SW480 (cell line): ENCODE data around the gene LRRC27.
"Not testable (repeated sequence)": the region's sequence is repeated elsewhere in the genome, so short reads cannot be mapped to it uniquely, and the experiment has no call there.

Experiments used
- DNase-seq: peaks from one replicate; pipeline ENCODE4 v3.0.0-alpha.2; 2016; ENCODE audit warnings: low spot score

LRRC27 gene

DNA sequence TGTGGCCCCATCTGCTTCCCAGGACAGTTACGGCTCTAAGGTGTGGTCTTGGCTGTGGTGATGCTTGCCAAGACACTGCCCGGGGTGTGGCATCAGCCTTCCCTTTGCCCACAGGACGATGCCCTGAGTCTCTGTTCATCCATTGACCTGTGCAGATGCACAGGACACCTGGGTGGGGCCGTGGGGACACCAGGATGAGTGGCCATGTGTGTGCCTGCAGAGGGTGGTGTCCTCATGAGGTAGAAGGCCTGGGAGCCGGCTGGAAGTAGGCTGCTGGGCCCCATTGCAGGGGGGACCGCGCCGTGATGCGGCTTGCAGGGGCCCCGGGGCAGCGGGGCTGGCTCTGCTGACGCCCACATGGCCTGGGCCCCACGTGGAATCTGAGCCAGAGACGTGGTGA is 42.6 kb downstream of the LRRC27 start:
- no peak for DNase-seq

DNA sequence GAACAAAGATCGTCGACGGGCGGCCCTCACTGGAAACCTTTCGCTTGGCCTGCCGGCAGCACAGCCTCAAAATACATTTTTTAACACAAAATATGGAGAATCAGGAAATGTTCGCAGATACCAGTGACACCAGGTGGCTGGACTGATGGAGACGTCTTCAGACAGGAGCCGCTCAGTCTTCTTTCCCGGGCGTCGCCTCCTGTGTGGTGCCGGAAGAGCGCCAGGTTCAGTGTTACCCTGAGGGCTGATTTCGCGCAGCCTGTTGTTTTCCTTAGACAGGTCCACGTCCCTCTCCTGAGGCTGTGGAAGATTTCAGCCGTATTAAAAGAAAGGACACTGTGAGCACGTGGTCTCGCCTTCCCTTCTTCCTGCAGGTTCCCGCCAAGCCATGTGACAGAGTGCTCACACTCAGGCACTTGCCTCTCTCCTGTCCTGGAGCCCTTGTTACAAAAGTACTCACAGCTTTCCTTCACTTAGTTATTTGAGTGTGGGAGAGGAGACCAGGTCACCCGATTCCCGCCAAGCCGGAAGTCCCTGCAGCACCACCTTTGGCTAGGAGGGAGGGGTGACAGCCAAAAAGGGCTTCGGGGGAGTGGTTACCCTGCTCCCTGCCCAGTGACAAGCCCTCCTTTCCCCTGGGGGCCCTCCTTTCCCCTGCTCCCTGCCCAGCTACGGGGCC is 43.3 kb downstream of the LRRC27 start:
- DNase-seq = no peak

DNA sequence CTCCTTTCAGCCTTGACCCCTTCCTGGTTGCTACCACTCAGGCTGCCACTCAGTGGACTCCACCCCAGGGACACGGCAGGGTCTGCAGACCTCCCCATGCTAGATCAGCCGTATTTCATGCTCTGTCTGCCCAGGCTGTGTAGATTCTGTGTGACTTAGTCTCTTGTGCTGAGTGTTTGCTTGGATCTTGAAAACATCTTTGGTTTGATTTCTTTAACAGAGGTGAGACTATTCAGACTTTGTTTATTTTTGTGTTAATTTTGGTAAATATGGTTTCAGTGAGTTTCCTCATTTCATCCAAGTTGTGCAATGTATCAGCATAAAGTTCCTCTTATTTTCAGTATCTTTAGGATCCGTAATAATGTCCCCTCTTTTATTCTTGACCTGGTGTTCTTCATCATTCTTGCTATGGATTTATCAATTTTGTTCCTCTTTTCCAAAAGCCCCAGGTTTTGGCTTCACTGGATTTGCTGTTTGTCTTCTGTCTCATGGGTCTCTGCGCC is 43.9 kb downstream of the LRRC27 start:
- no peak for DNase-seq

DNA sequence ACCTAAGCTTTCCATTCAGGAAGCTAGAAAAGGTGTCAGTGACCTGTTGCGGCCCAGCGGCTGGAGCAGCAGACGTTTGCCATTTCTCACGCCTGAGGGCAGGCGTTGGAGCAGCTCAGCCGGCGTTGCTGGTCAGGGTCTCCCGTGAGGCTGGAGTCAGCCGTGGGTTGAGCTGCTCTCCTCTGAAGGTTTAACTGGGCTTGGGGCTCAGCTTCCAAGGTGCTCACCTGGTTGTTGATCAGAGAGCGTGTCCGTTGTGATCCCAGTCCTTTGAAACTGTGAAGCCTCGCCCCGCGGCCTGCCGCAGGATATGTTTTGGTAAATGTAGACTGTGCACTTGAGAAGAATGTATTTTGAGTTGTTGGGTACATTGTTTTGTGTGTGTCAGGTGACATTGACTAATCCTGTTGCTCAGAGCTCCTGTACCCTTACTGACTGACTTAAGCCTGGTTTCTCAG is 44.4 kb downstream of the LRRC27 start:
- no peak for DNase-seq

DNA sequence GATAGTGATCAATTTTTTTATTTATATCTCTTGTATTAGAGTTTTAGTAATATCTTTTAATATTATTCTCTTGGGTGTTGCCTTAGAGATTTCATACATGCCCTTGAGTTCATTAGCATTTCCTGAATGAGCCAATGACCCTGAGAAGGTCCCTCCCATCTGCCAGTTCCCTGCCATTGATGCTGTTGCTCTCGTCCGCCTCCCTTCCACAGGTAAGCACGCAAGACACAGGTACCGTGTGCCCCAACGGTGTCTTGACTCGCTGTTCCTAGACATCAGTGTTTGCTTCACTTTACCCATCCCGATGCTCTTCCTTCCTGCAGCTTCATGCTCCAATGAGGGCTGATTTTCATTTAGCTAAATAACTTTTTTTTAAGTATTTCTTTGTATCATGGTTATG is 45.3 kb downstream of the LRRC27 start:
- no peak for DNase-seq

DNA sequence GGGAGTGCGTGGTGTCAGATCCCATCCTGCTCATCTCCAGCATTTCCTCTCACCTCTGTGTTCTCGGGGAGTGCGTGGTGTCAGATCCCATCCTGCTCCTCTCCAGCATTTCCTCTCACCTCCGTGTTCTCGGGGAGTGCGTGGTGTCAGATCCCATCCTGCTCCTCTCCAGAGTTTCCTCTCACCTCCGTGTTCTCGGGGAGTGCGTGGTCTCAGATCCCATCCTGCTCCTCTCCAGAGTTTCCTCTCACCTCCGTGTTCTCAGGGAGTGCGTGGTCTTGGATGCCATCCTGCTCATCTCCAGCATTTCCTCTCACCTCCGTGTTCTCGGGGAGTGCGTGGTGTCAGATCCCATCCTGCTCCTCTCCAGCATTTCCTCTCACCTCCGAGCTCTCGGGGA is 47.0 kb downstream of the LRRC27 start:
- not testable (repeated sequence) for DNase-seq

DNA sequence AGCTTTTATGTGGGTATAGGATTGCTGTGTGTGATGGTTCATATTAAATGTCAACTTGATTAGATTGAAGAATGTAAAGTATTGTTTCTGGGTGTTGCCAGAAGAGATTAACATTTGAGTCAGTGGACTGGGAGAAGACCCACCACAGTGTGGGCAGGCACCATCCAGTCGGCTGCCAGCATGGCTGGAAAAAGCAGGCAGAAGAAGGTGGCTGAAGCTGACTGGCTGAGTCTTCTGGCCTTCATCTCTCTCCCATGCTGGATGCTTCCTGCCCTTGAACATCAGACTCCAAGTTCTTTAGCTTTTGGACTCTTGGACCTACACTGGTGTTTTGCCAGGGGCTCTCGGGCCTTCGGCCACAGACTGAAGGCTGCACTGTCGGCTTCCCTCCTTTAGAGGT is 49.0 kb downstream of the LRRC27 start:
- not testable (repeated sequence) for DNase-seq

DNA sequence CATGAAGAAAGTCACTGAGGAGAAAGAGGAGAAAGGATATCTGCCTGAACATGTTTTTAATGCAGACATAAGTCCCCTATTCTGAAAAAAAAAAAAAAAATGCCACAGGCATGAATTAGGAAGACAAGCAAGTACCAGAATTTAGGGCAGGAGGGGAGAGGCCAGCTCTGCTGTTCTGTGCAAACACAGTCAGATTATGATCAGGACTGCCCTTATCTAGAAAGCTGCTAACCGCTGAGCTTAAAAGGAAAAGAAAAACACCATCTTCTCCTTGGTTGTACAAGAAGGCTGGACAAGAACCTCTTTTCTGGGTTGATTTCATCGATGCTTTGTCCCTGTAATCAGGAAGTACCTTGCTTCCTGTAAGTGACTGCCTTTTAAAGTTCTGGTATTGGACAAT is 49.7 kb downstream of the LRRC27 start:
- DNase-seq = no peak

DNA sequence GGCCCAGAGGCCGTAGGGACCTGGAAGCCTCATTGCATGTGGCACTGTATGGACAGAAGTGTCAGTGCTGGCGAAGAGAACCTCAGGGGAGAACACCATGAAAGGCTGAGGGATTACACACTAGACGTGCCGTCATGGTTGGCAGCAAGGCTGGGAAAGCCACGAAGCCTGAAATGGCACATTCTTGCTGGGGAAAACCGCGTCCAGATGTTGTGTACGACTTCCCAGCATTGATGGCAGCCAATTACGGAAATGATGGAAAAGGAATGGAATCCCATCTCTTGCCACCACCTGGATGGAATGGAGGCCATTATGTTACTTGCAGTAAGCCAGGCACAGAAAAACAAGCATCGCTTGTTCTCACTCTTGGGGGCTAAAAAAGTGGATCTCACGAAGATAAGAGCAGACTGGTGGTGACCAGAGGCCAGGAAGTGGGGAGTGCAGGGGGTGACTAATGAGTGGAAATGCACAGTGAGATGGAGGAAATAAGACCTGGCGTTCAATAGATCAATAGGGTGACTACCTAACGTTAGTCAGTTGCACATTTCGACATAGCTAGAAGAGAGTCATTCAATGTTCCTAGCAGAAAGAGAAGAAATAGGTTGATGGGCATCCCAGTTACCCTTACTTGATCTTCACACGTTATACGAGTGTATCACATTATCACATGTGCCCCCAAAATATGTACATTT is 50.4 kb downstream of the LRRC27 start:
- DNase-seq = no peak

DNA sequence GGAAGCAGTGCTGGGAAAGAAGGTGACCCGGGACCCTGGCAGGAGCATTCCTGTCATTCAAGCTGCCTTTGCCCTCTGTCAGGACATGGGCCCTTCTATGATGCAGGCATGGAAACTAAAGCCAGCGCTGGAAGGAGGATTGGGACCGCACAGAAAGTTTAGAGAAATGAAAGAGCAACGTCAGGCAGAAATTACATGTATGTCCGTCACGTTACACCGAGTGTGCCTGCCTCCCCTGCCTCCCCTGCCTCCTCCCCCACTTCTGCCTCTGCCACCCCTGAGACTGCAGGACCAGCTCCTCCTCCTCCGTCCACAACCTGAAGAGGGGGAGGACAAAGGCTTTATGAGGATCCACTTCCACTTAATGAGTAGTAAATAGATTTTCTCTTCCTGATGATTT is 51.1 kb downstream of the LRRC27 start:
- no peak for DNase-seq

DNA sequence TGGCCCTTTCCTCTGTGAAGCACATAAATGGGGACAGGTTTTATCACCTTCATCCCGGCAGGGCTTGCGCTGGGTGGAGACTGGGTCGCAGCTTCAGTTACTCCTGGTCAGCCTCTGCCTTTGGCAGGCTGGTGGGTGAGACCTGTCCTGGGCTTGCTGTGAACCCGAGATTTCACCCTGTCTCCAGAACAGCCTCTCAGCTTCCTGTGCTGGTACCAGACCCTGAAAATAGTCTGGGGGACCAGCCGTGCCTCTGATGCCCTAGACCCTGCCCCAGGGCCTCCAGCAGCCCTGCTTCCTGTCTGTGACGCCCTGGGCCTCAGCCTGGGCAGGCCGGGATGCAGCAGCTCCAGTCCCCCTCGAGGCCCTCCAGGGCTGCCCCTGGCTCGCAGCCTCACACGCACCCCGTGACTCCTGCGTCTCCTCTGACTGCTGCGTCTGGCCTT is 51.8 kb downstream of the LRRC27 start:
- DNase-seq = no peak

DNA sequence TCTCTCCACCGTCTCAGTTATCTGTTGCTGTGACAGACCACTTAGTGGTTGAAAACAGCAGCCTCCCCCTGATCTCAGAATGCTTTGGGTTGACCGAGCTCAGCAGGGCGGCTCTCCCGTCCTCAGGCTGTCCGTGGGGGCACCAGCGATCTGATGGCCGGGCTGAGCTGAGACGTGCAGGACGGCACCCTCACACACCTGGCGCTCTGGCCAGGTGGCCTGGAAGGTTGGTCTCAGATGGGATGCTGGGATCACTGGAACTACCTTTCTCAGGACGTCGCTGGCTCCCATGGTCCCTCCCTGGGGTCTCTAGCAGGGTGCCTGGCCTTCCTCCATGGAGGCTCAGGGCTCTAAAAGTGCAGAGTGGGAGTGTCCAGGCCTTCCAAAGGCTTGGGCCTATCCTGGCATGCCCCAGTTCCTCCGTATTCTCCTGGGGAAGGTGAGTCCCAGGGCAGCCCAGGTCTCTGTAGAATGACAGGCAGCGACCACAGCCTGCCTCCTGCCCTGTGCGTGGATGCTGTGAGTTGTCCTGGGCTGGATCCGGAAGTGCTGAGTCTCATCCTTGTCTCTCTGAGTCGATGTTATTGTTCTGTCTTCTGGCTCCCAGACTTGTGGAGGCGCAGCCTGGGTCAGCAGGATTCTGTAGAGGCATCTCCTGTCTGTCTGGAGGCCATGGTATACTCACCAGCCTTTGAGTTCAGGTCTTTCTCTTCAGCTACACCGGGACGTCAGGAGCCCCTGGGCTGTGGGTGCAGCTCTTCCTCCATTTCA is 52.8 kb downstream of the LRRC27 start:
- no peak for DNase-seq

DNA sequence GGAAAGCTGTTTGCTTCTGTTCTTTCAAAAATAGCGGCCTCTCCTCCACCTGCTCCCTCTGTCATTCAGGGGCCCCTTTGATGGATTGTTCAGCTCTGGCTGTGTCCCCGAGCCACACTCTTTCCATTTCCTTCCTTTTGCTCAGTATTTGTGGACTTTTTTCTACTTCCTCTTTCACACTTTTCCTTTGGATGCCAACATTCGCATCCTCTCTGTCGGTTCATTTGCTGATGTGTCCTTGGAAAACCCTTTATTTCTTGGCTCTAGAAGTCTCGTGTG is 53.3 kb downstream of the LRRC27 start:
- DNase-seq = no peak

DNA sequence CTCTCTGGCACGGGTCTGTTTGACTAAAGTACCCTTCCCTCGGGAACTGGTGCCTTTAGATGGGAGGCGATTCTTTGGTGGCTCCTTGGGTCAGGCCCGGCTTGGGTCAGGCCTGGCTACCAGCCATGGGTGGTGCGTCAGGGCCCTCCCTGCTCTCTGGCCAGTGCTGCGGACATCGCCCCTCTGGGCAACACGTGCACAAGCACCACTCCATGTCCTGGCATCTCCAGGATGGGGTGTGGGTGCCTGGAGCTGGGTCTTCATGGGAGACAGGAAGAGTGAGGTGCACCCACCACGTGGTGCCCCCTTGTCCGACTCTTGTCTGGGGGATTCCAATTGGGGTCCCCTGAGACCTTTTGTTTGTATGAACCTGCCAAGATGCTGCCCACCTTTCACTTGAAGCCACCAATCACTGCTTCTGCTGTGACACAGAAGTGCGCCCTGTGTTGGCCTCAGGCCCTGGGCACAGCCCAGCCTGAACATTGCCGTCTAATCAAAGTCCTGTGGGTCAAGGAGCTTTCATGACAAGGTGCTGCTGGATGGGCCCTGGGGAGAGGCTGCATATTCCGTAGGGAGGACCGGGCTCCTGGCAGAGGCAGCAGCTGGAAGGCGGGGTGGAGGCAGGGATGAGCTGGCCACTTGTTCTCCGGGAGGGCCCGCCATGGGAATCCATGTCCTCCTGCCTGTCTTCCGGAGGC is 53.9 kb downstream of the LRRC27 start:
- no peak for DNase-seq

DNA sequence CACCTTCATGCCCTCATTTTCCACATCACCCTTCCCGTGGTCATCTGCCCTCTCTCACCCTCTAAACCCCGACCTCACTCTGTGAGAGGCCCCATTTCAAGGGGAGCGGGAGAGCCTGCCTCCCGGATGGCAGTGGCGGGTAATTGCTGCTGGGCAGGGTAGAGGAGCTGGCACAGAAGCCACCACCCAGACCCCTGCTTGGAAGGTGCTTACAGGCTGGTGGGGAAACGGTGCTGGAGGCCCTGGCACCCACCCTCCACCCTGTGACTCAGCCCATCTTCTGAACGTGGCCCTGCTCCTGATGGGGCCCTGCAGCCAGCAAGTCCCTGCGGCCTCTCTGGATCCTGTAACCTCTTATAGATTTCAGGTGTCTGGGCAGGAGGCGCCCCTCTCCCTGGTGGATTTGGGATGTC is 54.4 kb downstream of the LRRC27 start:
- no peak for DNase-seq

DNA sequence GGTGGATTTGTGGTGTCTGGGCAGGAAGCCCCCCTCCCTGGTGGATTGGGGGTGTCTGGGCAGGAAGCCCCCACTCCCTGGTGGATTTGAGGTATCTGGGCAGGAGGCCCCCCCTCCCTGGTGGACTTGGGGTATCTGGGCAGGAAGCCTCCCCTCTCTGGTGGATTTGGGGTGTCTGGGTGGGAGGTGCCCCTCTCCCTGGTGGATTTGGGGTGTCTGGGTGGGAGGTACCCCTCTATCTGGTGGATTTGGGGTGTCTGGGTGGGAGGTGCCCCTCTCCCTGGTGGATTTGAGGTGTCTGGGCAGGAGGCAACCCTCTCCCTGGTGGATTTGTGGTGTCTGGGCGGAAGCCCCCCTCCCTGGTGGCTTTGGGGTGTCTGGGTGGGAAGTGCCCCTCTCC is 54.9 kb downstream of the LRRC27 start:
- not testable (repeated sequence) for DNase-seq

DNA sequence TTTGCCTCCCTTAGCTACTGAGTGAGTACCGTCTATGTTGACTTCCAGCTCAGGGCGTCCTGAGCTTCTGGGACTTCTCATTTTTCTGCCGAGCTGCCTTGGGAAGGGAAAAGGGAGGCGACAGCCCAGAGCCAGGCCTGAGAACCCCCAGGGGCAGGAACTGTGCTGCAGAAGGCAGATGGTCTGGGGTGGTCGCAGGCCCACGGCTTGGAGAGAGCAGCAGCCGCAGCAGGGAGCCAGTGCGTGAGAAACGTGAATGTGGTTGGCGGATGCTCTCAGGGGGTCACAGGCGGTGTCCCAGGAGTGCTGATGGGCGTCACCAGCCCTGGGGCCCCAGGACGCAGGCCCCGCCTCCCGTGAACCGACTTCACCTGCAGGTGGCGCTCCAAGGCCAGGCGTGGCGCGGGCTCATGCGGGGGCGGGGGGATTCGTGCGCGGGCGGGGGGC is 55.8 kb downstream of the LRRC27 start:
- DNase-seq = no peak

DNA sequence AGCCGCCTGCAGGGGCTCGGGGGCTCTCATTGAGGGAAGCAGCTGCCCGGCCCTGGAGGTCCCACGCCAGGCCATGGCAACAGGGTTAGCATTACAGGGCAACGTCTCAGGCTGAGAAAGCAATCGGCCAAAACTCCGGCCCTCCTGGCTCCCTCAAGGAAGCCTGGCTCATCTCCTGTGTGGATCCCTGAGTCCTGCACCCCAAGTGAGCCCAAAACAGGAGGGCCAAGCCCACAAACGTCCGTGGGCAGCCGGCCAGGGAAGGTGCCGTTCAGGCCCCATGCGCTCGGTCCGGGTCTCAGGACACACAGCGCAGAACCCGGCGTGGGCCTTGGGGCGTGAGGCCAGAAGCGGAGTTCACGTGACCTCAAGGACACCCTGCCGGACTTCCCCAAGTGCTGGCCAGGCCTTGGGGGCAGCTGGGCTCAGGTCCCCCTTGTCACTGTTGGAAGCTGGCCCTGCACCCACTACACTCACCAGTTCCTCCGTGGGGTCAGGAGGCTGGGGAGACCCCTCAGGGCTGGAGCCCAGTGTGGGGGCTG is 57.0 kb downstream of the LRRC27 start:
- DNase-seq = no peak

DNA sequence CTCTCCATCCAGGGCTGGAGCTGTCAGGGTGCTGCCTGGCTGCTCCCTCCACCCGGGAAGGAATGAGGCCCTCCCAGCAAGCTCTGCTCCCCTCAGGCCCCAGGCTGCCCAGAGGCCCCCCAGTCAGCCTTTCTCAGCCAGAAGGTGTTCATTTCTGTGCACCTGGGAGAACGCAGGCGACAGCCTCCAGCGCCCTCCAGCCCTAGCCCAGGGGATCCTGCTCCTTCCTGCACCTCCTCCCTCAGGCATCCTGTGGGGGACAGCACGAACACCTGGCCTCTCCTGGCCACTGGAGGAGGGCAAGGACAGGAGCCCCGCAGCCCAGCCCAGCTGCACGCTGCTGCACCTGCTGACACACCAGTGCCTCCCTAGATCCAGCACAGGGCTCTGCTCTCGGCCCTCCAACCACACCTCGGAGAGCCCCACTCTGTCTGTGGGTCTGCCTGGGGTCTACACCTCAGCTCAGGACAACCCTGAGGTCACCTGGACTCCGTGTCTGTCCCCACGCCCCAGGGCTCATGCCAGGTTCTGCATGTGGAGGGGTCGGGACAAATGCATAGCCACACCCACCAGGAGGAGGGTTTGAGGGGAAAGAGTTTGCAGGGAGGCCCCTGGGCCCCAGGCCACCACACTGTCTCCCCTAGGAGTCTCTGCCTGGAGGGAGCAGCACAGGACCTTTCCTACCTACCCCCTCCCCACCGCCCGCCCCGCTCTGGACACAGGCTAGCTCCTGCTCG is 57.6 kb downstream of the LRRC27 start:
- DNase-seq = no peak

DNA sequence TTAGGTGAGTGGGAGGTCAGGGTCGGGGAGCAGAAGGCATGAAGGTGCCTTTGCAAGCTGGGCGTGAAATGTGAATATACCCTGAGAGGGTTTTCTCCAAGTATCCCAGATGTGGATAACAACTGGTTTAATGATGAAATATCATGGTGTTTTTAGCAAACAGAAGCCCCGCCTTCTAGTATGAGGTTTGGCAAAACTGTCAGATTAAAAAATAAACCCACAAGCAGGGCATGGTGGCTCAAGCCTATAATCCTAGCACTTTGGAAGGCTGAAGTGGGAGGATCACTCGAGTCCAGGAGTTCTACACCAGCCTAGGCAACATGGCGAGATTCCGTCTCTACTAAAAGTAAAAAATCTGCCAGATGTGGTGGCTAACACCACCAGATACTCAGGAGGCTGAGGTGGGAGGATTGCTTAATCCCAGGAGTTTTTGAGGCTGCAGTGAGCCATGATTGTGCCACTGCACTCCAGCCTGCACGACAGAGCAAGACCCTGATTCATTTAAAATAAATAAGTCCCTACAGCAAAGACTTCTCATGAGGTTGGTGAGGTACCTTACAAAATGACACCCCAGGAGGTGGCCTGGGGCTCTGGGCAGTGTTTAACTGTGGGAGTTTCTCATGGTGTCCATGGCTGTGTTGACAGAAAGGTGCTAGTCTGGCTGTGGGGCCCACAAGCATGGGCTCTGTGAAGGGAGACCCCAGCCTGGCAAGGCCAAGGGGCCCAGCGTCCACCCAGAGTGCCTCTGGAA is 58.4 kb downstream of the LRRC27 start:
- no peak for DNase-seq
